A549 (cell line): Measurements from ENCODE around the gene NME7. TPM values are rescaled to one million over a fixed set of nuclear protein-coding genes. Genes with fewer than 3 reads are reported as not detected.

ENCODE experiments used
- ATAC-seq, 2 experiments: fragments of 200-7000 bp in 1 of 2; fragments of >200 bp in 1 of 2; cut with Nextera tagmentation in 1 of 2; cut with Tn5 transposase in 1 of 2; 3 replicates each; pipeline versions ENCODE4 v1.8.0 to v1.9.1; 2018 to 2020; ENCODE audit warnings: mild to moderate bottlenecking in 1 of 2, moderate library complexity in 1 of 2
- CTCF ChIA-PET: fragments of 300-600 bp; sonication (Branson Sonifier 250); formaldehyde crosslinking; extraction: SDS; loops from one replicate; lab custom pipeline; 2021; ENCODE audit warnings: antibody characterized with exemption, inconsistent platforms; lab: Yijun Ruan, JAX
- POLR2A ChIA-PET: fragments of 350-600 bp; formaldehyde crosslinking; extraction: SDS; loops from one replicate; lab custom pipeline; 2021; ENCODE audit warnings: antibody characterized with exemption, inconsistent platforms; lab: Yijun Ruan, JAX
- DNase-seq, 2 experiments: peaks; one replicate each; pipeline versions ENCODE4 v3.0.0 to v3.0.0-alpha.2; 2011 to 2016; ENCODE audit warnings: low read depth in 1 of 2, low spot score in 1 of 2
- FAIRE-seq: peaks from 2 replicates; lab custom pipeline; 2011; peaks lifted over from hg19 to GRCh38; lab: Jason Lieb, UNC
- H3K27ac ChIP-seq, 2 experiments: fragments of >200 bp; sonication (Bioruptor Twin); formaldehyde crosslinking; 3 replicates each; pipeline ENCODE4 v1.5.1; 2016 to 2017
- H3K4me1 ChIP-seq: fragments of >200 bp; sonication (Bioruptor Twin); formaldehyde crosslinking; 3 replicates; pipeline ENCODE4 v1.6.1; 2016
- H3K4me2 ChIP-seq: fragments of >200 bp; sonication (Bioruptor Twin); formaldehyde crosslinking; 3 replicates; pipeline ENCODE4 v1.6.1; 2016
- H3K4me3 ChIP-seq: fragments of >200 bp; sonication (Bioruptor Twin); formaldehyde crosslinking; 3 replicates; pipeline ENCODE4 v1.5.1; 2016
- H3K9me3 ChIP-seq: fragments of >200 bp; sonication (Bioruptor Twin); formaldehyde crosslinking; 3 replicates; pipeline ENCODE4 v1.6.1; 2016
- CBX8 ChIP-seq: fragments of 200-600 bp; sonication (generic); IDR thresholded peaks from 2 replicates; pipeline ENCODE4 v1.6.1; 2016
- CTCF ChIP-seq: fragments of >200 bp; sonication (Bioruptor Twin); formaldehyde crosslinking; IDR thresholded peaks from 3 replicates; pipeline ENCODE4 v1.5.1; 2016
- E2F6 ChIP-seq: IDR thresholded peaks from 2 replicates; pipeline ENCODE4 v1.6.1; 2012; ENCODE audit warnings: low read depth, borderline replicate concordance
- EP300 ChIP-seq, 2 experiments: fragments of >200 bp; sonication (Bioruptor Twin); formaldehyde crosslinking; IDR thresholded peaks; 2 replicates in 1 of 2; 3 replicates in 1 of 2; pipeline ENCODE4 v1.6.1; 2016 to 2017
- FOSL2 ChIP-seq, 2 experiments: fragments of 450-650 bp in 1 of 2; fragments of >200 bp in 1 of 2; sonication (Bioruptor Twin) in 1 of 2; formaldehyde crosslinking; IDR thresholded peaks; 2 replicates each; pipeline versions ENCODE4 v1.5.0 to v1.6.1; 2016 to 2020; ENCODE audit warnings: mild to moderate bottlenecking in 1 of 2, moderate library complexity in 1 of 2
- GATA3 ChIP-seq: IDR thresholded peaks from 2 replicates; pipeline ENCODE4 v1.6.1; 2012; ENCODE audit warnings: borderline replicate concordance
- HDAC2 ChIP-seq: fragments of 200-600 bp; sonication (generic); IDR thresholded peaks from 2 replicates; pipeline ENCODE4 v1.6.1; 2016
- HES2 ChIP-seq: fragments of >200 bp; sonication (Bioruptor Twin); formaldehyde crosslinking; IDR thresholded peaks from 2 replicates; pipeline ENCODE4 v1.6.1; 2016
- HOXA7 ChIP-seq: fragments of 250-450 bp; sonication (Bioruptor Pico); IDR thresholded peaks from 2 replicates; pipeline ENCODE4 v1.5.0; 2020; ENCODE audit warnings: mild to moderate bottlenecking, moderate library complexity
- HOXB5 ChIP-seq: fragments of 250-450 bp; sonication (Bioruptor Pico); IDR thresholded peaks from 2 replicates; pipeline ENCODE4 v1.5.0; 2020; ENCODE audit warnings: mild to moderate bottlenecking, moderate library complexity
- JUNB ChIP-seq: fragments of >200 bp; sonication (Bioruptor Twin); formaldehyde crosslinking; IDR thresholded peaks from 2 replicates; pipeline ENCODE4 v1.6.1; 2016
- KDM1A ChIP-seq: fragments of 200-600 bp; sonication (generic); IDR thresholded peaks from 2 replicates; pipeline ENCODE4 v1.6.1; 2016; ENCODE audit warnings: low read depth, mild to moderate bottlenecking
- MAFK ChIP-seq: fragments of 450-650 bp; IDR thresholded peaks from 2 replicates; pipeline ENCODE4 v1.6.1; 2014; ENCODE audit not compliant: partially characterized antibody
- MAZ ChIP-seq: fragments of 150-350 bp; IDR thresholded peaks from 2 replicates; pipeline ENCODE4 v1.6.1; 2014; ENCODE audit warnings: antibody characterized with exemption, low read depth, low read length, borderline replicate concordance
- PBX3 ChIP-seq: IDR thresholded peaks from 2 replicates; pipeline ENCODE4 v1.6.1; 2012
- POLR2A ChIP-seq: IDR thresholded peaks from 2 replicates; pipeline ENCODE4 v1.6.1; 2012; ENCODE audit warnings: mild to moderate bottlenecking, low read length
- RFX5 ChIP-seq: fragments of 450-650 bp; IDR thresholded peaks from 2 replicates; pipeline ENCODE4 v1.7.1; 2014; ENCODE audit warnings: antibody characterized with exemption, mild to moderate bottlenecking, moderate library complexity
- TFCP2L1 ChIP-seq: fragments of 250-450 bp; sonication (Bioruptor Pico); IDR thresholded peaks from 2 replicates; pipeline ENCODE4 v1.5.0; 2021; ENCODE audit warnings: mild to moderate bottlenecking
- USF2 ChIP-seq: fragments of 450-650 bp; IDR thresholded peaks from 2 replicates; pipeline ENCODE4 v1.6.1; 2014; ENCODE audit warnings: antibody characterized with exemption
- ZC3H11A ChIP-seq: fragments of 450-650 bp; IDR thresholded peaks from 2 replicates; pipeline ENCODE4 v1.6.1; 2014; ENCODE audit warnings: antibody characterized with exemption, mild to moderate bottlenecking
- ZFP36 ChIP-seq: fragments of 450-650 bp; IDR thresholded peaks from 2 replicates; pipeline ENCODE4 v1.6.1; 2014; ENCODE audit warnings: borderline replicate concordance; ENCODE audit not compliant: partially characterized antibody
- ZNF302 ChIP-seq: fragments of 250-450 bp; sonication (Bioruptor Pico); IDR thresholded peaks from 2 replicates; pipeline ENCODE4 v1.9.0; 2021; ENCODE audit warnings: inconsistent platforms, mild to moderate bottlenecking, moderate library complexity
- WGBS: methylation state at CpG from one replicate; pipeline ENCODE4 v1.1.6; 2017; ENCODE audit errors: missing lambda C conversion rate; 5-methylcytosine and 5-hydroxymethylcytosine counted together
- polyA plus RNA-seq, 4 experiments: library from polyadenylated mRNA; depleted of rRNA in 3 of 4; stranded (reverse); fragments of >200 nt; fragmentation: RNase III in 1 of 4; extraction: RNeasy Plus Mini Kit Qiagen cat#74134 plus additional on column Dnase treatment in 1 of 4; gene quantifications; 2 replicates in 3 of 4; 3 replicates in 1 of 4; pipeline ENCODE4 v1.2.3, GENCODE V29; 2011 to 2017

NME7 gene
- polyA plus RNA-seq, 2 of the 4 experiments (the other 2 are of a cell fraction) = 39.5 to 62.3 TPM

- Histone ChIP-seq H3K4me2 (no peak overlapping the region), H3K4me1 (no peaks in the 10 kb centered on the region), H3K27ac (no peak overlapping the region), H3K4me3 (no peak overlapping the region), H3K9me3 (no peaks in the 10 kb centered on the region)
- no peak for FAIRE-seq
- TF ChIP-seq CTCF = no peak
- no peak for TF ChIP-seq CBX8
- TF ChIP-seq GATA3 = no peak
- no peak for TF ChIP-seq HDAC2
- no peak for TF ChIP-seq USF2
- TF ChIP-seq E2F6 = no peak
- no peak for TF ChIP-seq ZNF302
- no peak for TF ChIP-seq MAFK
- no peak for TF ChIP-seq KDM1A
- no peak for TF ChIP-seq POLR2A
- ATAC-seq = no peak
- DNase-seq = no peak
- WGBS = 74% methylated on average over 2 of the region's 2 CpGs
- ChIA-PET POLR2A (no interaction called here), CTCF (interaction anchor here (0.7 to 0.9 kb wide), 3 partner anchors 9 to 833 kb away, joined by 3 read pairs; no protein-coding TSS in a partner anchor)
Observed at GRCh38 chr1:169175461-169175860, 192.1 kb downstream of the NME7 start.

GRCh38 chr1:169163059-169163458 lies 204.5 kb downstream of the NME7 start:
- FAIRE-seq = peak; percentile 83
- Histone ChIP-seq H3K27ac (no peak overlapping the region), H3K4me3 (no peak overlapping the region), H3K9me3 (no peaks in the 10 kb centered on the region), H3K4me1 (peaks cover 30% of the 10 kb centered on the region), H3K4me2 (peak overlapping the region; percentile 49)
- ATAC-seq = peak; percentile 62 to 81; a peak in 5 of 6 replicates
- no peak for TF ChIP-seq POLR2A
- TF ChIP-seq EP300 (IDR thresholded peaks at IDR 0.05) = no peak
- no peak for TF ChIP-seq ZC3H11A
- no peak for TF ChIP-seq ZFP36
- no peak for TF ChIP-seq KDM1A
- no peak for TF ChIP-seq RFX5
- no peak for TF ChIP-seq HOXA7 (CRISPR knock-in tag)
- TF ChIP-seq MAZ = no peak
- TF ChIP-seq TFCP2L1 = no peak
- no peak for TF ChIP-seq JUNB
- TF ChIP-seq PBX3 = no peak
- peak; percentile 87; the same call in 1 of the 2 replicates for TF ChIP-seq HOXB5 (CRISPR knock-in tag)
- TF ChIP-seq FOSL2 (IDR thresholded peaks at IDR 0.05) = no peak
- peak; percentile 48; the same call in 1 of the 2 replicates for TF ChIP-seq FOSL2 (CRISPR knock-in tag; IDR thresholded peaks at IDR 0.05)
- no peak for TF ChIP-seq HES2
- TF ChIP-seq MAFK = peak; percentile 54
- WGBS = 24% methylated on average over 5 of the region's 5 CpGs
- POLR2A ChIA-PET = no interaction called here
- peak in 1 of 2 experiments; percentile 47 for DNase-seq
- CTCF ChIA-PET = interaction anchor here (0.6 kb wide), 1 partner anchor 18 kb away, joined by 3 read pairs; no protein-coding TSS in a partner anchor
